Keratinocyte (primary cell): ENCODE data around the gene SLC25A14.

Experiments used
- CTCF ChIP-seq, 3 experiments: IDR thresholded peaks in 1 of 3; conservative IDR thresholded peaks in 1 of 3; optimal IDR thresholded peaks in 1 of 3; 2 replicates in 2 of 3; 3 replicates in 1 of 3; pipeline versions ENCODE3 to v1.5.1; 2011; ENCODE audit warnings: low read length in 3 of 3, mild to moderate bottlenecking in 3 of 3, moderate library complexity in 2 of 3, control low read depth in 1 of 3, inconsistent platforms in 1 of 3; ENCODE audit not compliant: insufficient read depth in 2 of 3; ENCODE audit errors: extremely low read depth in 1 of 3
- EZH2 ChIP-seq: IDR thresholded peaks from one replicate; pipeline ENCODE4 v1.6.1; 2012; ENCODE audit warnings: inconsistent platforms, mild to moderate bottlenecking, low read length, moderate library complexity

GRCh38 chrX:130419263-130419662 is 79.5 kb downstream of the SLC25A14 start:
- TF ChIP-seq CTCF (optimal IDR thresholded peaks at IDR 0.05 in 1 of 3, IDR thresholded peaks at IDR 0.05 in 1 of 3, conservative IDR thresholded peaks at IDR 0.05 in 1 of 3; ENCODE audit: extremely low read depth in 1 of 3, insufficient read depth in 2 of 3, low read length in 3 of 3) (no peak), EZH2 (no peak)
